ENCODE data around the gene RERG. TPM values are rescaled to one million over a fixed set of nuclear protein-coding genes. Genes with fewer than 3 reads are reported as not detected.

RERG gene
- polyA plus RNA-seq, 1 experiment = not detected

- POLR2A ChIA-PET = no interaction called here
- no peak for DNase-seq (ENCODE audit: low read depth)
- Histone ChIP-seq H3K27me3 (ENCODE audit: control insufficient read depth, insufficient read depth, low read length) (no peaks in the 10 kb centered on the region), H3K36me3 (ENCODE audit: control insufficient read depth, insufficient read depth, low read length) (no peaks in the 10 kb centered on the region), H3K4me3 (ENCODE audit: low read depth, low read length) (no peak overlapping the region)
- CTCF ChIA-PET = interaction anchor here (0.6 to 2.6 kb wide), 2 partner anchors 69 to 1432 kb away, joined by 3 to 16 read pairs; partner anchors contain the start of gene RERG
- TF ChIP-seq CTCF (IDR thresholded peaks at IDR 0.05; ENCODE audit: insufficient read depth, low read depth, low read length) = no peak
These were observed 68.3 kb downstream of the RERG start for GRCh38 chr12:15152868-15153267.

- Histone ChIP-seq H3K36me3 (ENCODE audit: control insufficient read depth, insufficient read depth, low read length) (no peaks in the 10 kb centered on the region), H3K4me3 (ENCODE audit: low read depth, low read length) (no peak overlapping the region), H3K27me3 (ENCODE audit: control insufficient read depth, insufficient read depth, low read length) (no peaks in the 10 kb centered on the region)
- ChIA-PET CTCF (interaction anchor here (0.6 to 2.6 kb wide), 2 partner anchors 69 to 1432 kb away, joined by 3 to 16 read pairs; partner anchors contain the start of gene RERG), POLR2A (no interaction called here)
- TF ChIP-seq CTCF (IDR thresholded peaks at IDR 0.05; ENCODE audit: insufficient read depth, low read depth, low read length) = 0 out of 2 replicates have a peak, but pooled peaks have one; percentile 23
- DNase-seq (ENCODE audit: low read depth) = no peak
These were observed 68.8 kb downstream of the RERG start for GRCh38 chr12:15152456-15152855.

- Histone ChIP-seq H3K4me3 (ENCODE audit: low read depth, low read length) (no peak overlapping the region), H3K27me3 (ENCODE audit: control insufficient read depth, insufficient read depth, low read length) (no peaks in the 10 kb centered on the region), H3K36me3 (ENCODE audit: control insufficient read depth, insufficient read depth, low read length) (no peaks in the 10 kb centered on the region)
- POLR2A ChIA-PET = no interaction called here
- TF ChIP-seq CTCF (IDR thresholded peaks at IDR 0.05; ENCODE audit: insufficient read depth, low read depth, low read length) = peak; percentile 41
- CTCF ChIA-PET = interaction anchor here (1.3 to 2.6 kb wide), 3 partner anchors 64 to 70 kb away, joined by 3 to 16 read pairs (median 11); partner anchors contain the start of gene RERG
- no peak for DNase-seq (ENCODE audit: low read depth)
These were observed 69.8 kb downstream of the RERG start for GRCh38 chr12:15151161-15152091.

- Histone ChIP-seq H3K27me3 (ENCODE audit: control insufficient read depth, insufficient read depth, low read length) (no peaks in the 10 kb centered on the region), H3K4me3 (ENCODE audit: low read depth, low read length) (no peak overlapping the region), H3K36me3 (ENCODE audit: control insufficient read depth, insufficient read depth, low read length) (no peaks in the 10 kb centered on the region)
- no peak for TF ChIP-seq CTCF (IDR thresholded peaks at IDR 0.05; ENCODE audit: insufficient read depth, low read depth, low read length)
- no peak for DNase-seq (ENCODE audit: low read depth)
- POLR2A ChIA-PET = no interaction called here
- CTCF ChIA-PET = no interaction called here
These were observed 74.6 kb downstream of the RERG start for GRCh38 chr12:15146585-15146984.

GRCh38 chr12:15143467-15143866, 77.8 kb downstream of the RERG start:
- no peak overlapping the region for H3K4me3 ChIP-seq (ENCODE audit: low read depth, low read length)
- TF ChIP-seq CTCF (IDR thresholded peaks at IDR 0.05; ENCODE audit: insufficient read depth, low read depth, low read length) = no peak
- ChIA-PET POLR2A (no interaction called here), CTCF (interaction anchor here (1.0 kb wide), 1 partner anchor 78 kb away, joined by 3 read pairs; the partner anchor contains the start of gene RERG)
- DNase-seq (ENCODE audit: low read depth) = no peak
- H3K27me3 ChIP-seq (ENCODE audit: control insufficient read depth, insufficient read depth, low read length) = no peaks in the 10 kb centered on the region
- H3K36me3 ChIP-seq (ENCODE audit: control insufficient read depth, insufficient read depth, low read length) = no peaks in the 10 kb centered on the region
